Stimulated activated CD4-positive, alpha-beta T cell treated with anti-CD3 and anti-CD28 coated beads, Interleukin-15, amount 100 ng/mL, for 48 hours (primary cell): ENCODE data around the gene WDR93.

Source experiments
- DNase-seq, 2 donors: peaks; one replicate each; pipeline ENCODE4 v3.0.0-alpha.2; 2020; ENCODE audit warnings: low read depth in 2 of 2

WDR93 gene

GRCh38 chr15:89790206-89790605 is 99.6 kb downstream of the WDR93 start:
- DNase-seq, result no peak

DNA sequence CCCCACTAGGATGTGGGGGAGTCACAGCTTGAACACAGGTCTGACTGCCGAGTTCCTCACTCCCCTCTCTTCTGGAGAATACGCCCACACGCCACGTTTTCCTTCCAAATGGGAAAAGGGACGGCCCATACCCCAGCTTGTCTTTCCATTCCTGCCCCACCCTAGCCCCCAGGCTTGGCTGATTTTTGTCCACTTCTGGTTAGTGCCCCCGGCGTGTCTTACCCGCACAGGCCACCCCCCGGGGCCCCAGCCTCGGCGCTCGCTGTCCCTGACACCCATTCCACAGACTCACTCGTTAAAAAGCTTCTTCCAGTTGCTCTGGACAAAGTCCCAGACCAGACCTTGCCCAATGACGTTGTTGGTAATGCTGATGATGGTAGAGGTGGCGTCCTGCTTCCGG is 100.0 kb downstream of the WDR93 start:
- no peak for DNase-seq

GRCh38 chr15:89792106-89792805 is 101.6 kb downstream of the WDR93 start:
- no peak for DNase-seq
